Neural cell (in vitro differentiated cells): Measurements from ENCODE around the gene SYCE3.

Experiments used
- POLR2AphosphoS5 ChIP-seq: IDR thresholded peaks from 2 replicates; pipeline ENCODE4 v1.6.1; 2012
- RAD21 ChIP-seq: fragments of 450-650 bp; conservative IDR thresholded peaks from 2 replicates; pipeline ENCODE4 v1.6.1; 2014; ENCODE audit warnings: antibody characterized with exemption, mild to moderate bottlenecking, moderate library complexity

- TF ChIP-seq POLR2AphosphoS5 (no peak), RAD21 (no peak)
These were observed 11.7 kb upstream of the SYCE3 start for GRCh38 chr22:50574383-50574755.
